ENCODE measurements around the gene KCNJ14.

Gene KCNJ14

GRCh38 chr19:48489608-48490216 is 34.3 kb downstream of the KCNJ14 start:
- peak; percentile 35 to 71 for DNase-seq

- peak in 1 of 2 experiments; percentile 31 for DNase-seq
These were observed 35.8 kb downstream of the KCNJ14 start for GRCh38 chr19:48490981-48491792.

GRCh38 chr19:48491793-48492123 is 36.4 kb downstream of the KCNJ14 start:
- no peak for DNase-seq

- DNase-seq: peak; percentile 92 to 93
These were observed 37.7 kb downstream of the KCNJ14 start for GRCh38 chr19:48492925-48493717.

GRCh38 chr19:48493718-48494401 is 38.5 kb downstream of the KCNJ14 start:
- DNase-seq: no peak

- DNase-seq: no peak
These were observed 40.0 kb downstream of the KCNJ14 start for GRCh38 chr19:48495396-48495795.

GRCh38 chr19:48496959-48497727 is 41.8 kb downstream of the KCNJ14 start:
- DNase-seq: no peak

- DNase-seq: no peak
These were observed 42.6 kb downstream of the KCNJ14 start for GRCh38 chr19:48497728-48498594.

- DNase-seq: no peak
These were observed 43.4 kb downstream of the KCNJ14 start for GRCh38 chr19:48498595-48499311.

- DNase-seq: no peak
These were observed 44.1 kb downstream of the KCNJ14 start for GRCh38 chr19:48499316-48500090.

GRCh38 chr19:48500830-48501493 is 45.6 kb downstream of the KCNJ14 start:
- DNase-seq: no peak

GRCh38 chr19:48501494-48502349 is 46.3 kb downstream of the KCNJ14 start:
- peak; percentile 85 to 90 for DNase-seq

- no peak for DNase-seq
These were observed 47.1 kb downstream of the KCNJ14 start for GRCh38 chr19:48502350-48503018.

- DNase-seq: peak in 1 of 2 experiments; percentile 39
These were observed 50.9 kb downstream of the KCNJ14 start for GRCh38 chr19:48506138-48506733.

GRCh38 chr19:48507911-48508439 is 52.6 kb downstream of the KCNJ14 start:
- no peak for DNase-seq

- no peak for DNase-seq
These were observed 53.5 kb downstream of the KCNJ14 start for GRCh38 chr19:48508729-48509411.
